Keratinocyte (primary cell): ENCODE measurements around the gene ATP5ME. TPM values are rescaled to one million over a fixed set of nuclear protein-coding genes. Genes with fewer than 3 reads are reported as not detected.
"Not testable (repeated sequence)": the region's sequence is repeated elsewhere in the genome, so short reads cannot be mapped to it uniquely, and the experiment has no call there.

Experiments
- DNase-seq: peaks from one replicate; pipeline ENCODE4 v3.0.0-alpha.2; 2011; ENCODE audit warnings: low read depth, missing footprints, low spot score
- FAIRE-seq: peaks from 2 replicates; lab custom pipeline; 2011; peaks lifted over from hg19 to GRCh38; lab: Jason Lieb, UNC
- H2AFZ ChIP-seq: 2 replicates; pipeline ENCODE4 v1.6.0; 2012; ENCODE audit warnings: low read length, control low read depth, inconsistent platforms; ENCODE audit not compliant: control insufficient read depth
- H3K27ac ChIP-seq: 2 replicates; pipeline ENCODE4 v1.5.1; 2011; ENCODE audit warnings: low read length; ENCODE audit not compliant: control insufficient read depth, insufficient read depth
- H3K27me3 ChIP-seq: 3 replicates; pipeline ENCODE4 v1.6.0; 2011; ENCODE audit warnings: low read length; ENCODE audit not compliant: control insufficient read depth, insufficient read depth; ENCODE audit errors: extremely low read depth
- H3K36me3 ChIP-seq, 2 experiments: 2 replicates in 1 of 2; 3 replicates in 1 of 2; pipeline ENCODE4 v1.5.1; 2011; ENCODE audit warnings: low read length in 2 of 2, mild to moderate bottlenecking in 1 of 2; ENCODE audit not compliant: control insufficient read depth in 2 of 2, insufficient read depth in 2 of 2; ENCODE audit errors: extremely low read depth in 1 of 2
- H3K4me1 ChIP-seq: 3 replicates; pipeline ENCODE4 v1.5.1; 2011; ENCODE audit warnings: low read length; ENCODE audit not compliant: control insufficient read depth, insufficient read depth; ENCODE audit errors: extremely low read depth
- H3K4me2 ChIP-seq: 3 replicates; pipeline ENCODE4 v1.6.0; 2011; ENCODE audit warnings: low read depth, low read length; ENCODE audit not compliant: control insufficient read depth, insufficient read depth; ENCODE audit errors: extremely low read depth
- H3K4me3 ChIP-seq, 3 experiments: fragments of 200-600 bp in 1 of 3; sonication (generic) in 1 of 3; 2 replicates in 2 of 3; 3 replicates in 1 of 3; pipeline ENCODE4 v1.5.1; 2011 to 2016; ENCODE audit warnings: low read length in 3 of 3, mild to moderate bottlenecking in 3 of 3, control low read depth in 2 of 3, inconsistent platforms in 1 of 3, low read depth in 1 of 3, mixed read lengths in 1 of 3, mixed run types in 1 of 3, moderate library complexity in 1 of 3; ENCODE audit not compliant: control insufficient read depth in 2 of 3, insufficient read depth in 2 of 3; ENCODE audit errors: extremely low read depth in 1 of 3
- H3K79me2 ChIP-seq: 2 replicates; pipeline ENCODE4 v1.6.0; 2012; ENCODE audit warnings: low read length; ENCODE audit not compliant: control insufficient read depth, insufficient read depth
- H3K9ac ChIP-seq: 3 replicates; pipeline ENCODE4 v1.6.0; 2011; ENCODE audit warnings: low read length; ENCODE audit not compliant: control insufficient read depth, insufficient read depth; ENCODE audit errors: extremely low read depth
- H3K9me1 ChIP-seq: 3 replicates; pipeline ENCODE4 v1.6.0; 2011; ENCODE audit warnings: low read length; ENCODE audit not compliant: control insufficient read depth, insufficient read depth; ENCODE audit errors: extremely low read depth
- H3K9me3 ChIP-seq: 2 replicates; pipeline ENCODE4 v1.5.1; 2012; ENCODE audit warnings: low read depth, low read length; ENCODE audit not compliant: control insufficient read depth
- H4K20me1 ChIP-seq: 3 replicates; pipeline ENCODE4 v1.6.0; 2011; ENCODE audit warnings: low read length; ENCODE audit not compliant: control insufficient read depth, insufficient read depth; ENCODE audit errors: extremely low read depth
- CTCF ChIP-seq, 3 experiments: IDR thresholded peaks in 1 of 3; conservative IDR thresholded peaks in 1 of 3; optimal IDR thresholded peaks in 1 of 3; 2 replicates in 2 of 3; 3 replicates in 1 of 3; pipeline versions ENCODE3 to v1.5.1; 2011; ENCODE audit warnings: low read length in 3 of 3, mild to moderate bottlenecking in 3 of 3, moderate library complexity in 2 of 3, control low read depth in 1 of 3, inconsistent platforms in 1 of 3; ENCODE audit not compliant: insufficient read depth in 2 of 3; ENCODE audit errors: extremely low read depth in 1 of 3
- EZH2 ChIP-seq: IDR thresholded peaks from one replicate; pipeline ENCODE4 v1.6.1; 2012; ENCODE audit warnings: inconsistent platforms, mild to moderate bottlenecking, low read length, moderate library complexity
- dilution Hi-C: fragments of 300-500 bp; cut with MboI; formaldehyde crosslinking; loops from one replicate; pipeline ENCODE4 v1.7.0; 2020; ENCODE audit warnings: low sequenced_read_pairs; ENCODE audit not compliant: extremely low pct_ligation_motif_present
- polyA plus RNA-seq, 5 experiments: library from polyadenylated mRNA; depleted of rRNA in 3 of 5; stranded (reverse) in 3 of 5; stranded (forward) in 1 of 5; unstranded in 1 of 5; fragments of >200 nt; gene quantifications; 1 replicate in 1 of 5; 2 replicates in 3 of 5; 3 replicates in 1 of 5; pipeline versions ENCODE4 v1.2.1 to v1.2.3, GENCODE V29; 2011 to 2012; ENCODE audit warnings: missing spikeins in 2 of 5, low read depth in 1 of 5, low replicate concordance in 1 of 5

Gene ATP5ME
- polyA plus RNA-seq, 1 donor (not counting 4 experiments of a cell fraction or from before 2014, with no cell fraction given) = 438 TPM

GRCh38 chr4:707929-708630, 34.0 kb upstream of the ATP5ME start:
- DNase-seq (no peak), FAIRE-seq (no peak)
- H3K27me3 ChIP-seq = no peaks in the 10 kb centered on the region
- H3K4me2 ChIP-seq = no peak overlapping the region
- peaks cover 14% of the 10 kb centered on the region for H3K4me1 ChIP-seq
- peaks cover 5 to 6% of the 10 kb centered on the region in 2 experiments for H3K36me3 ChIP-seq
- H3K9me3 ChIP-seq = no peaks in the 10 kb centered on the region
- H4K20me1 ChIP-seq = peaks cover under 1% of the 10 kb centered on the region
- H3K9me1 ChIP-seq = peaks cover 4% of the 10 kb centered on the region
- H2AFZ ChIP-seq = no peak overlapping the region
- dilution Hi-C loops = no loop called here
- no peak overlapping the region for H3K4me3 ChIP-seq
- peaks cover 57% of the 10 kb centered on the region for H3K79me2 ChIP-seq
- no peak overlapping the region for H3K27ac ChIP-seq
- TF ChIP-seq EZH2 = no peak
- TF ChIP-seq CTCF (optimal IDR thresholded peaks at IDR 0.05 in 1 of 3, IDR thresholded peaks at IDR 0.05 in 1 of 3, conservative IDR thresholded peaks at IDR 0.05 in 1 of 3; ENCODE audit: extremely low read depth in 1 of 3, insufficient read depth in 2 of 3, low read length in 3 of 3) = no peak
- H3K9ac ChIP-seq = no peak overlapping the region

GRCh38 chr4:706834-707598, 32.9 kb upstream of the ATP5ME start:
- Histone ChIP-seq H3K79me2 (peaks cover 48% of the 10 kb centered on the region), H2AFZ (no peak overlapping the region), H3K36me3 (peaks cover 5 to 6% of the 10 kb centered on the region in 2 experiments), H3K9ac (peak overlapping the region; percentile 97), H3K4me2 (peak overlapping the region; percentile 71), H3K9me3 (no peaks in the 10 kb centered on the region), H4K20me1 (no peaks in the 10 kb centered on the region), H3K4me1 (peaks cover 21% of the 10 kb centered on the region), H3K27ac (peak overlapping the region; percentile 20), H3K27me3 (no peaks in the 10 kb centered on the region), H3K4me3 (peak overlapping the region; percentile 46 to 96 (median 59)), H3K9me1 (peaks cover 4% of the 10 kb centered on the region)
- TF ChIP-seq EZH2 (no peak), CTCF (optimal IDR thresholded peaks at IDR 0.05 in 1 of 3, IDR thresholded peaks at IDR 0.05 in 1 of 3, conservative IDR thresholded peaks at IDR 0.05 in 1 of 3; ENCODE audit: extremely low read depth in 1 of 3, insufficient read depth in 2 of 3, low read length in 3 of 3) (no peak)
- FAIRE-seq (no peak), DNase-seq (no peak)
- dilution Hi-C loops = no loop called here

- H3K4me1 ChIP-seq = peaks cover 21% of the 10 kb centered on the region
- H2AFZ ChIP-seq, dilution Hi-C loops: not testable (repeated sequence)
Observed at GRCh38 chr4:706083-706633, 32.1 kb upstream of the ATP5ME start.

More at GRCh38 chr4:706083-706633, 32.1 kb upstream of the ATP5ME start:
- not testable (repeated sequence) for H3K36me3 ChIP-seq, H4K20me1 ChIP-seq, H3K9me1 ChIP-seq, FAIRE-seq, DNase-seq, H3K27me3 ChIP-seq, H3K9me3 ChIP-seq
- Histone ChIP-seq H3K79me2 (peaks cover 45% of the 10 kb centered on the region), H3K4me3 (peak overlapping the region; percentile 83 to 96 (median 89)), H3K27ac (peak overlapping the region; percentile 79), H3K4me2 (peak overlapping the region; percentile 58), H3K9ac (peak overlapping the region; percentile 97)
